Stimulated activated CD8-positive, alpha-beta memory T cell treated with anti-CD3 and anti-CD28 coated beads, Interleukin-12 subunit alpha, Interleukin-12 subunit beta, amount 100 ng/mL, for 4 hours (primary cell): ENCODE results near the gene GIGYF2.

ENCODE experiments used
- DNase-seq: peaks from one replicate; pipeline ENCODE4 v3.0.0-alpha.2; 2020; ENCODE audit warnings: low read depth

Gene GIGYF2

GRCh38 chr2:232750135-232750671 lies 53.1 kb downstream of the GIGYF2 start:
- DNase-seq = no peak

- no peak for DNase-seq
Measured at GRCh38 chr2:232757905-232758304, 60.8 kb downstream of the GIGYF2 start.

GRCh38 chr2:232761301-232761907 lies 64.3 kb downstream of the GIGYF2 start:
- DNase-seq = no peak

- no peak for DNase-seq
Measured at GRCh38 chr2:232767866-232768265, 70.7 kb downstream of the GIGYF2 start.

- no peak for DNase-seq
Measured at GRCh38 chr2:232770207-232770606, 73.1 kb downstream of the GIGYF2 start.

- no peak for DNase-seq
Measured at GRCh38 chr2:232771870-232772269, 74.7 kb downstream of the GIGYF2 start.

- DNase-seq = no peak
Measured at GRCh38 chr2:232772531-232772930, 75.4 kb downstream of the GIGYF2 start.

GRCh38 chr2:232773815-232774214 lies 76.7 kb downstream of the GIGYF2 start:
- no peak for DNase-seq

GRCh38 chr2:232776435-232776834 lies 79.3 kb downstream of the GIGYF2 start, which contains the start of gene KCNJ13:
Gene KCNJ13 (minus strand): TSS chr2:232776565. CDS start chr2:232771362, 5,203 bp downstream.
- DNase-seq = no peak

- DNase-seq = no peak
Measured at GRCh38 chr2:232777276-232777675, 80.1 kb downstream of the GIGYF2 start.

- no peak for DNase-seq
Measured at GRCh38 chr2:232779465-232779864, 82.3 kb downstream of the GIGYF2 start.

GRCh38 chr2:232779934-232780333 lies 82.8 kb downstream of the GIGYF2 start:
- DNase-seq = no peak

GRCh38 chr2:232781765-232782164 lies 84.6 kb downstream of the GIGYF2 start:
- no peak for DNase-seq

GRCh38 chr2:232783278-232783677 lies 86.1 kb downstream of the GIGYF2 start:
- DNase-seq = no peak

- no peak for DNase-seq
Measured at GRCh38 chr2:232787806-232788205, 90.7 kb downstream of the GIGYF2 start.

- no peak for DNase-seq
Measured at GRCh38 chr2:232789082-232789481, 92.0 kb downstream of the GIGYF2 start.

GRCh38 chr2:232791518-232791917 lies 94.4 kb downstream of the GIGYF2 start:
- DNase-seq = no peak

GRCh38 chr2:232793271-232793670 lies 96.1 kb downstream of the GIGYF2 start:
- DNase-seq = no peak

GRCh38 chr2:232794981-232795380 lies 97.8 kb downstream of the GIGYF2 start:
- no peak for DNase-seq

GRCh38 chr2:232795920-232796319 lies 98.8 kb downstream of the GIGYF2 start:
- no peak for DNase-seq

- no peak for DNase-seq
Measured at GRCh38 chr2:232798187-232798586, 101.1 kb downstream of the GIGYF2 start.

- no peak for DNase-seq
Measured at GRCh38 chr2:232800166-232800565, 103.0 kb downstream of the GIGYF2 start.

- DNase-seq = no peak
Measured at GRCh38 chr2:232802091-232802490, 105.0 kb downstream of the GIGYF2 start.
